ENCODE data around the gene KRT82.

- TF ChIP-seq CTCF (IDR thresholded peaks at IDR 0.05) (no peak), POLR2A (IDR thresholded peaks at IDR 0.05) (no peak)
Measured at GRCh38 chr12:52401526-52401925, 4.6 kb downstream of the KRT82 start.

All from lower leg skin (tissue), 3 donors.